ENCODE data around the gene MORC3.
"Not testable (repeated sequence)": the region's sequence is repeated elsewhere in the genome, so short reads cannot be mapped to it uniquely, and the experiment has no call there.

Gene MORC3

DNA sequence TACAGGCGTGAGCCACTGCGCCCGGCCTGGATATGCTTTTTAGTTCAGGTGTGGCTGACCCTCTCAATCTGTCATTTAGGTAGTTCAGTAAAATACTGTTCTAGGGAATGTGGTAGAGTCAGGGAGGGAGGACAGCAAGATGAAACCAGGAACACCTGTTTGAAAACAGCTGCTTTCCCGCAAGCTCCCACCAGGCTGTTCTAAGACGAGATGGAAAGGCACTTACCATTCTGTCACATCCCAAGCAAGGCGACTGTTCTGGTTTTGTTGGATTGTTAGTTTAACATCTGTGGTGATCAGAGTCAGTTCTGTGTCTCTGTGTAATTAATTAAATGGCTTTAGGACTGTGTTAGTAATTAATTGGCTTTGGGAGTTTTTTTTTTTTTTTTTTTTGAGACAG, 68.1 kb downstream of the MORC3 start:
- H3K4me3 ChIP-seq (ENCODE audit: low read depth, low read length) = no peak overlapping the region
- TF ChIP-seq, protein P1, sequence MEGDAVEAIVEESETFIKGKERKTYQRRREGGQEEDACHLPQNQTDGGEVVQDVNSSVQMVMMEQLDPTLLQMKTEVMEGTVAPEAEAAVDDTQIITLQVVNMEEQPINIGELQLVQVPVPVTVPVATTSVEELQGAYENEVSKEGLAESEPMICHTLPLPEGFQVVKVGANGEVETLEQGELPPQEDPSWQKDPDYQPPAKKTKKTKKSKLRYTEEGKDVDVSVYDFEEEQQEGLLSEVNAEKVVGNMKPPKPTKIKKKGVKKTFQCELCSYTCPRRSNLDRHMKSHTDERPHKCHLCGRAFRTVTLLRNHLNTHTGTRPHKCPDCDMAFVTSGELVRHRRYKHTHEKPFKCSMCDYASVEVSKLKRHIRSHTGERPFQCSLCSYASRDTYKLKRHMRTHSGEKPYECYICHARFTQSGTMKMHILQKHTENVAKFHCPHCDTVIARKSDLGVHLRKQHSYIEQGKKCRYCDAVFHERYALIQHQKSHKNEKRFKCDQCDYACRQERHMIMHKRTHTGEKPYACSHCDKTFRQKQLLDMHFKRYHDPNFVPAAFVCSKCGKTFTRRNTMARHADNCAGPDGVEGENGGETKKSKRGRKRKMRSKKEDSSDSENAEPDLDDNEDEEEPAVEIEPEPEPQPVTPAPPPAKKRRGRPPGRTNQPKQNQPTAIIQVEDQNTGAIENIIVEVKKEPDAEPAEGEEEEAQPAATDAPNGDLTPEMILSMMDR (IDR thresholded peaks at IDR 0.05; ENCODE audit: borderline replicate concordance, insufficient read depth, low read depth, low read length) = no peak

DNA sequence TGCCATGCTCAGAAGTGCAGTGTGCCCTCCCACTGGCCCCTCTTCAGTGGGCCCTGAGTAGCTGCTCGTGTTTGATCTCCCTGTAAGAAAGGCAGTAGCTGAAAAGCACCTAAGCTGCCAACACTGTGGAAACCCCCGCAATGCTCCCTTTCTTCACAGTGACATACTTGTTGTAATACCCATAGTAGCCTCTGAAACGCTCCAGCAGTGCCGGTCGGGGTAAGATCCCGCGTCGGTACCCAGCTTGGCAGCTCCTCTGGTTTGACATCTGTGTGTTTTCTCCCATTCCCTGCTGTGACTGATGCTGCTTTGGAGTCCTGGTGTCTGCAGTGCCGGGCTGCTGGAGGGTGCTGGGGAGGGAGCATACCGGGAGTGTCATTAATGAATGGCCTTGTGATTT, 68.8 kb downstream of the MORC3 start:
- TF ChIP-seq, protein P1 (IDR thresholded peaks at IDR 0.05; ENCODE audit: borderline replicate concordance, insufficient read depth, low read depth, low read length) = no peak
- H3K4me3 ChIP-seq (ENCODE audit: low read depth, low read length) = no peak overlapping the region

DNA sequence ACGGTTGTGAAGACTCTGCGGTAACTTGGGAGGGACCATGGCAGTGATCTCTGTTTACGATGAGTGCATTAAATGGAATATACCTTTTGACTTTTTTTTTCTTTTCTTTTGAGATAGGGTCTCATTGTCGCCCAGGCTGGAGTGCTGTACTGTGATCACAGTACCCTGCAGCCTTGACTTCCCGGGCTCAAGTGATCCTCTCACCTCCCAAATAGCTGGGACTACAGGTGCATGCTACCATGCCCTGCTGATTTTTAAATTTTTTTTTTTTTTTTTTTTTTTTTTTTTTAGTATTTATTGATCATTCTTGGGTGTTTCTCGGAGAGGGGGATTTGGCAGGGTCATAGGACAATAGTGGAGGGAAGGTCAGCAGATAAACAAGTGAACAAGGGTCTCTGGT, 71.7 kb downstream of the MORC3 start:
- H3K4me3 ChIP-seq (ENCODE audit: low read depth, low read length) = not testable (repeated sequence)

DNA sequence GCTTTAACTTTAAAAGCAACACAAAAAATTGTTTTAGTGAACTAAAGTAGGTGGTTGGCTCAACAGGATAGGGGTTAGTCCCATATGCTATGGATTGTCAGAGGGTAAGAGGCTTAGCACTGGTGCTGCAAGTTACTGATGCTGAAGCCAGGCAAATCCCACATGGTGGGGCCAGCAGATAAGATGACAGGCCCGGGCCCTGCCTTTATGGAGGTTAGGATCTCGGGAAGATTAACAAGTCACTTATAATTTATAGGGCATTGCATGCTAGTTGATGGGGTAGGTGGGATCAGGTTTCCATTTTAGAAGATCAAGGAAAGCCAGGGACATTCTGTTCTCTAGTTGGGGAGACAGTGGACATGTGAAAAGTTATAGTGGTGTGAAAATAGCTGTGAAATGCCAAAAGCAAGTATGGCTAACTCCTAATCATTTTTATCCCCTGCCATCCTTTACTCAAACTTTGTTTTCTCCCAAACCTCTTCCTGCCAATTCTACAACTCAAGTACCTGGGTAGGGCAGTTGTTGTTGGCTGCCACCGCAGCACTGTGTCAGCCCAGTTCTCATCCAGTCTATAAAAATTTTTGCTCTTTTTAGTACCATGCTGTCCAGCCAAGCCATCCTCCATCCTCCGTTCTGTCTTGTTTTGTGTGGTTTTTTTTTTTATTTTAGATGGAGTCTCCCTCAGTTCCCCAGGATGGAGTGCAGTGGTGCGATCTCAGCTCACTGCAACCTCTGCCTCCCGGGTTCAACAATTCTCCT, 75.5 kb downstream of the MORC3 start:
- TF ChIP-seq, protein P1 (IDR thresholded peaks at IDR 0.05; ENCODE audit: borderline replicate concordance, insufficient read depth, low read depth, low read length) = no peak
- no peak overlapping the region for H3K4me3 ChIP-seq (ENCODE audit: low read depth, low read length)

DNA sequence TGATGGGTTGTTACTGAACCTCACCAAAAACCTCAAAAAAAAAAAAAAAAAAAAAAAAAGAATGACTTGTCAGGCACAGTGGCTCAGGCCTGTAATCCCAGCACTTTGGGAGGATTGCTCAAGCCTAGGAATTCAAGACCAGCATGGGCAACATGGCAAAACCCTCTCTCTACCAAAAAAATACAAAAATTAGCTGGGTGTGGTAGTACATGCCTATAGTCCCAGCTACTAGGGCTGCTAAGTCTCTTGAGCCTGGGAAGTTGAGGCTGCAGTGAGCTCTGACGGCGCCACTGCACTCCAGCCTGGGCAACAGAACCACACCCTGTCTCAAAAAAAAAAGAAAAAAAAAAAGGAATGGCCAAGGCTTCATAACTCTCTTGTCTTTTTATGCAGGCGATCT, 76.3 kb downstream of the MORC3 start:
- H3K4me3 ChIP-seq (ENCODE audit: low read depth, low read length) = no peak overlapping the region
- TF ChIP-seq, protein P1 (IDR thresholded peaks at IDR 0.05; ENCODE audit: borderline replicate concordance, insufficient read depth, low read depth, low read length) = no peak

DNA sequence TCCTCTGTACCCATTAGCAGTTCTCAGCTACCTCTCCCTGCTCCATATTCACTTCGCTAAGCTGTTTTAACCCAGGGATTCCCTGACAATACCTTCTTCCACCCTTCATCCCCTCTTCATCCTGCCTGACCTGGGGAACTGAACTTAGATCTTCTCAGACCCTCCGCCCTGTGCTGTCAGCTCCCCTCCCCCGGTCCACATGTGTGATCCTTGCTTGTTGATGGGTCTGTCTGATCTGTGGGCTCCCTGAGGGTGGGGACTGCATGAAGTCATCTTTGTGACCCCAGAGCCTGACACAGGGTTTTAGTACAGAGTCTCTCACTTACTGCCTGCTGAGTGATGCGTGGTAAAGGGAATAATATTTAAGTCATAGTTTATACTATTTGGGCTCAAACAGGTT, 77.0 kb downstream of the MORC3 start:
- TF ChIP-seq, protein P1 (IDR thresholded peaks at IDR 0.05; ENCODE audit: borderline replicate concordance, insufficient read depth, low read depth, low read length) = no peak
- no peak overlapping the region for H3K4me3 ChIP-seq (ENCODE audit: low read depth, low read length)

DNA sequence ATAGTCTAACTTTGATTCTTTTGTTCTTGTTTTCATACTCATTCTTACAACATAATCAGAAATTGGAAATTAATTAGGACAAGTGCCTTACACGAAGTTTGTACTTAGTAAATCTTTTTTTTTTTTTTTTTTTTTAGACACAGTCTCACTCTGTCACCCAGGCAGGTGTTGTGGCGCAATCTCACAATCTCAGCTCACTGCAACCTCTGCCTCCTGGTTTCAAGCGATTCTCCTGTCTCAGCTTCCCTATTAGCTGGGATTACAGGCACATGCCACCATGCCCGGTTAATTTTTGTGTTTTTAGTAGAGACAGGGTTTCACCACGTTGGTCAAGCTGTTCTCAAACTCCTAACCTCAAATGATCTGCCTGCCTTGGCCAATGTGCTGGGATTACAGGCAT, 77.6 kb downstream of the MORC3 start:
- TF ChIP-seq, protein P1 (IDR thresholded peaks at IDR 0.05; ENCODE audit: borderline replicate concordance, insufficient read depth, low read depth, low read length) = no peak
- no peak overlapping the region for H3K4me3 ChIP-seq (ENCODE audit: low read depth, low read length)

DNA sequence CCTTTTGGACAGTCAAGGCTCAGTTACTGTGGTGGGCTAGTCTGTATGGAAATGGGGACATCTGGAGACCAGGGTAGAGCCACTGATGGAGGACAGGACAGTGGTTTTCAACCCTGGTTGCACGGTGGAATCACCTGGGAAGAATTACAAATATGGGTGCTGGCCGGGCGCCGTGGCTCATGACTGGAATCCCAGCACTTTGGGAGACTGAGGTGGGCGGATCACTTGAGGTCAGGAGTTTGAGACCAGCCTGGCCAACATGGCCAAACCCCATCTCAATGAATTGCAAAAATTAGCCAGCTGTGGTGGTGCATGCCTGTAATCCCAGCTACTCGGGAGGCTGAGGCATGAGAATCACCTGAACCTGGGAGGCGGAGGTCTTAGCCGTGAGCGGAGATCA, 79.7 kb downstream of the MORC3 start:
- H3K4me3 ChIP-seq (ENCODE audit: low read depth, low read length) = not testable (repeated sequence)
